Epidermal melanocyte (primary cell): ENCODE data around the gene ZNRF2.
A peak's percentile ranks its signal among the peaks of the same experiment; 100 is the strongest.

Source experiments
- DNase-seq: peaks from one replicate; pipeline ENCODE4 v3.0.0; 2011; ENCODE audit warnings: low spot score; ENCODE audit not compliant: insufficient read length

The ZNRF2 gene

GRCh38 chr7:30284298-30285066 is at the start of gene ZNRF2:
Gene ZNRF2 (plus strand): TSS chr7:30284597. CDS start chr7:30285358, 761 bp downstream.
- DNase-seq: peak; percentile 73

- no peak for DNase-seq
Measured at GRCh38 chr7:30237271-30237695, 47.1 kb upstream of the ZNRF2 start.

- DNase-seq: peak; percentile 42
Measured at GRCh38 chr7:30238721-30239441, 45.5 kb upstream of the ZNRF2 start.

GRCh38 chr7:30240106-30240800 is 44.1 kb upstream of the ZNRF2 start:
- no peak for DNase-seq

GRCh38 chr7:30241767-30242166 is 42.6 kb upstream of the ZNRF2 start:
- DNase-seq: no peak

GRCh38 chr7:30244340-30244739 is 40.1 kb upstream of the ZNRF2 start:
- DNase-seq: no peak

GRCh38 chr7:30245913-30246312 is 38.5 kb upstream of the ZNRF2 start:
- DNase-seq: no peak

- no peak for DNase-seq
Measured at GRCh38 chr7:30246392-30246791, 38.0 kb upstream of the ZNRF2 start.

GRCh38 chr7:30247541-30248401 is 36.6 kb upstream of the ZNRF2 start:
- DNase-seq: no peak

GRCh38 chr7:30249316-30249715 is 35.1 kb upstream of the ZNRF2 start:
- no peak for DNase-seq

GRCh38 chr7:30249986-30250774 is 34.2 kb upstream of the ZNRF2 start:
- DNase-seq: peak; percentile 27

- DNase-seq: no peak
Measured at GRCh38 chr7:30251708-30252329, 32.6 kb upstream of the ZNRF2 start.

GRCh38 chr7:30252885-30253795 is 31.3 kb upstream of the ZNRF2 start:
- DNase-seq: peak; percentile 38

- DNase-seq: no peak
Measured at GRCh38 chr7:30253796-30254165, 30.6 kb upstream of the ZNRF2 start.

GRCh38 chr7:30254248-30254647 is 30.1 kb upstream of the ZNRF2 start:
- no peak for DNase-seq

- DNase-seq: no peak
Measured at GRCh38 chr7:30254717-30255063, 29.7 kb upstream of the ZNRF2 start.

- no peak for DNase-seq
Measured at GRCh38 chr7:30255064-30255769, 29.2 kb upstream of the ZNRF2 start.

GRCh38 chr7:30256349-30256858 is 28.0 kb upstream of the ZNRF2 start:
- DNase-seq: no peak
